HCEC 1CT (cell line): Measurements from ENCODE around the gene CSTF3.
A peak's percentile ranks its signal among the peaks of the same experiment; 100 is the strongest.
"Not testable (repeated sequence)": the region's sequence is repeated elsewhere in the genome, so short reads cannot be mapped to it uniquely, and the experiment has no call there.

Experiments used
- DNase-seq: peaks from one replicate; pipeline ENCODE4 v3.0.0-alpha.2; 2017

The CSTF3 gene

DNA sequence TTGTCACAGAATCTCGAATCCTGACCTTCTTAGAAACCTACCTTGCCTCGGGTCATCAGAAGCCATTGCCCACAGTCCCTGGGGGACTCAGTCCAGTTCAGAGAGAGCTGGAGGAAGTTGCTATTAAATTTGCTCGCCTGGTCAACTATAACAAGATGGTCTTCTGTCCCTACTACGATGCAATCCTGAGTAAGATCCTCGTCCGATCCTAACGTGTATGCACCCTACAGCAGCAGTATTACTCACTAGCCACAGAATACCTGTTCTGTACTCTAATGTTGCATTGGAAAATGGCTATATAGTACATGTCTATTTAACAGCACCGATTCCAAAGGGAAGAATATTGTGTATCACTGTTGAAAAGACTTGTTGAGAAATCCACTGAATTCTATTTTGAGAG, 88.8 kb downstream of the CSTF3 start:
- DNase-seq = no peak

DNA sequence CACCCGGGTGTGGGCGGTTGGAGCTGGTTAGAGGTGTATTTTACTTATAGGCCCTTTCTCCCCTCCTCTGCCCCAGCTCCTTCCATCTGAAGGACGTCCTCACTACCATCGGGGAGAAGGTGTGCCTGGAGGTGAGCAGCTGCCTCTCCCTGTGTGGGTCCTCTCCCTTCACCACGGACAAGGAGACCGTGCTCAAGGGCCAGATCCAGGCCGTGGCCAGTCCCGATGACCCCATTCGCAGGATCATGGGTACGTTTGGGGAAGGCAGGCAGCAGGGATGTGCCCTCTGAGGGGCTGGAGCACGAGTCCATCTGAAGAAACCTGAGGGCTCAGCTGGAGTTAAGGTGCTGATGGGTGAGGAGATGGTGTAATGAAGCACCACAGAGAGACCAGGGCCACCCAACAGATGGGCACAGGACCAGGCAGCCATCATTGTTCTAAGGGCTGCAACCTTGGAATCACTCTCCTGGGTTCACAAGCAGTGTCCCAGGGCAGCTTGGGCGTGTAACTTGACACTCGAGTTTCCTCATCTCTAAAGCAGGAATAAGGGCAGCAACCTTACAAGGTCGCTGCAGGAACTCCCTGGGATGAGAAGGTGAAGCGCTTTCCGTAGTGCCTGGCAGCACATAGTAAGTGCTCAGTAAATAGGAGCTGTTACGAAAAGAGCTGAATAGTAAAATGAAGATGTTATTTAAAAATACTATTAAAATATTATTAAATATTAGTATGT, 92.5 kb downstream of the CSTF3 start:
- no peak for DNase-seq

DNA sequence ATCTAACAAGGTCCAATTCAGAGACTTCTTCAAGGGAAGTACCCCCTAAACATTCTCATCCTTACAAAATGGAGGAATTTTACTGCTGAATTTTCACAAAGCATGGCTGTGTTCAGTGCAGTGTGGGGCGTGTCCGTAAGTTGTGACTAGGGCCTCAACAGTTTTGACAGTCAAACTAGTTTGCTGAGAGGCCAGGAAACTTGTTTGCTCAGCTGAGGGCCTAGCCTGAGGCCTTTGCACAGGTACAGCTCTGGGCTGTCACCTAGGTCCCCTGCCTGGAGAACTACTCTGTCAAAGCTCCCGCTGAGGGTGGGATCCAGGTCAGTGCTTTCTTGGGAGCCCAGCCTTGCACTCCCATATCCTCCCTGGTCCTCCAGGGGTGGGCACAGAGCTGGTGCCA, 94.0 kb downstream of the CSTF3 start:
- DNase-seq = no peak

DNA sequence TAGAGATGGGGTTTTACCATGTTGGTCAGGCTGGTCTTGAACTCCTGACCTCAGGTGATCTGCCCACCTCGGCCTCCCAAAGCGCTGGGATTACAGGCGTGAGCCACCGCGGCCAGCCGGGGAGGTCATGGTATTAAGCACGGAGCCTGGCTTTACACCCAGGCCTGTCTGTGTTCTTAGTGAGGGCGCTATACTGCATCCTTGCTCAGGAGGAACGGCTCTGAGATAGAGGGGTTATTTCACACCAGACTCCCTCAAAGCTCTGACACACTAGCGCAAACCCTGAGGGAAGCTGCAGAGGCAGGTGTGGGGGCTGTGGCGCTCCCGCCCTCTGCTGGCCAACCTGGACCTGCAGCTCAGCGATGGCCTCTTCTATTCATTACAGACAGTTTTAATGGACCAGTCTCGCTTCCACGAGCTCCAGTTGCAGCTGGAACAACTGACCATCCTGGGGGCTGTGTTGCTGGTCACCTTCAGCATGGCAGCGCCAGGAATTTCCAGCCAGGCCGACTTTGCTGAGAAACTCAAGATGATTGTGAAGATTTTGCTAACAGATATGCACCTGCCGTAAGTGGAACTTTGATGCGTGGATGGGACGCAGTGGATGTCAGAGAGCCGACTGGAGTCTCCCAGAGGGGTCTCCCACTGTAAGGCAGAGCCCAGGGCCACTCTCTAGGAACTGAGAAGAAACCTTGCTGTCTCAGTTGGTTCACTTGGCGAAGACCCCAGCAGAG, 95.7 kb downstream of the CSTF3 start:
- DNase-seq = peak; percentile 50

DNA sequence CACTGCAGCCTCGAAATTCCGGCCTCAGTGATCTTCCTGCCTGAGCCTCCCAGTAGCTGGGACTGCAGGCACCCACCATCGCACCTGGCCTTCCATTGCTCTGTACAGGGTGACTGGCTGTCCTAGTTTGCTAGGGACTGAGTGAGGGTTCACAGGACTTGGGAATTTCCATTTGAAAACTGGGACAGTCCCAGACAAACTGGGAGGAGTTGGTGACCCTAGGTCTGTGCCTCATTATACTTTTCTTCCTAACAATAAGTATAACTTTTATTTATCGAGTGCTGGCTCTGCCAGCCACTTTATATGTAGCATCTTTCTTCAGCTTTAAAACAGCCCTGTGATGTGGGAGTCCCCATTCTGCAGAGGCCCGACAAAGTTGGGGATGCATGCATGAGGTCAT, 96.4 kb downstream of the CSTF3 start:
- no peak for DNase-seq

DNA sequence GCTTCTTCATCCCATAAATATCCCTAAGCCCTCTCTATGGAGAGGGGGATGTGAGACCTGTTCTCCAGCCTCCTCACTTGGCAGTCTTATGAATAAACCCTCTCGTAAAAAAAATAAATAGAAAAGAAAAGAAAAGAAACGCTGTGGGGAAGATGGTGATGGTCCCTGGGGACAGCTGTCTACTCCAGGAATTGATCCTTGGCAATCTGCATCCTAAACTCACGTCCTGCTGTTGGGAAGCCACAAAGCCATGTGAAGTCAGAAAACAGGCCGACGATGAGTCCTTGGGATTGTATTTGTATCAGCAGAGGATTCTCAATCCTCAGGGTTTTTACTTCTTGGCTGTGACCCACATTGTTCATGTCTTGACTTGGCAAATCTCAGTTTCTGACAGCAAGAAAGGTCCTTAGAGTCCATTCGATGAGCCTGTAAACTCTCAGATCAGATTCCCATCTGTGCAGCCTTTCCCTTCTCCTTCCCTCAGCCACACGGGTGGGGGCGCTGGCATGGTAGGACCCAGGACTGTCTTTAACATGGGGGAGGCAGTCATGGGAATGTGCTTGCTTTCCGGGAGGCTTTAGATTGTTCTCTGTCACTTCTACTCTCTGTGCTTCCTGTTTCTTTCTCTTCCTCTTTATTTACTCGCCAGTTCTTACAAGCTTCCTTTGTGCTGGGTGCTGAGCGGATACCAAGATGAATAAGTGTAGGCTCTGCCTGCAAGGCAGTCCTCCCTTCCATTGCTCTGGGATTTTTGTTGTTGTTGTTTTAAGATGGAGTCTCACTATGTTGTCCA, 97.1 kb downstream of the CSTF3 start:
- no peak for DNase-seq

DNA sequence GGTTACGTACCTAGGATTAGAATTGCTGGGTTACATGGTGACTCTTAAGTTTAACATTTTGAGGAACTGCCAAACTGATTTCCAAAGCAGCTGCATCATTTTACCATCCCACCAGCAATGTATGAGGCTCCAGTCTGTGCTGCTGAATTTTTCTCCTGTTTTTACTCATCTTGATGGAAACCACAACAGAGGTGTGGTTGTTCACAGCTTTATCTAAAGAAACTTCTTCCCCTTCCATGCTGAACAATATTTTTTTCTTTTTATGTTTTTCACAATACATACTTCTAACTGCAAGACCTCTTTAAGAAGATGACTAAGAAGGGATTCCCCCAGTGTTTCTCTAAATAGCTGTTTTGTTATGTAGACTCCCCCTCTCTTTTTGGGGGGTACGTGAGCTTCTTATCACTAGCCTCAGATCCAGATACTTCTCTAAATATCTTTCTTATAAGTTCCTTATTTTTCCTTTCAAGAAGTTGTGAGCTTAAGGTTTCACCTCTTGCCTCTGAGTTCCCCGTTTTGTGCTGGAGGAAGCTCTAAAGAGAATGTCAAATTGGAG, 97.9 kb downstream of the CSTF3 start:
- peak; percentile 45 for DNase-seq

DNA sequence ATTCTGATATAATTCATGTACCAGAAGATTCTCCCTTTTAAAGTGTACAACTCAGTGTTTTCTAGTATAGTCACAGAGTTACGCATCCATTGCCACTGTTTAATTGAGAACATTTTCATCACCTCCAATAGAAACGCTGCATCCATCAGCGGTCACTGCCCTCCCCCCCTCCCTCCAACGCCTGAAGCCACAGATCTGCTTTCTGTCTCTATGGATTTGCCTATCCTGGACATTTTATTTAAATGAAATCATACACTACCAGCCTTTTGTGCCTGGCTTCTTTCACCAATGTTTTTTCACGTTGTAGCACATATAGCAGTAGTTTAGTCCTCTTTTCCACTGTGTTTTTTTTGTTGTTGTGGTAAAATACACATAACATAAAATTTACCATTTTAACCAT, 99.1 kb downstream of the CSTF3 start:
- no peak for DNase-seq

DNA sequence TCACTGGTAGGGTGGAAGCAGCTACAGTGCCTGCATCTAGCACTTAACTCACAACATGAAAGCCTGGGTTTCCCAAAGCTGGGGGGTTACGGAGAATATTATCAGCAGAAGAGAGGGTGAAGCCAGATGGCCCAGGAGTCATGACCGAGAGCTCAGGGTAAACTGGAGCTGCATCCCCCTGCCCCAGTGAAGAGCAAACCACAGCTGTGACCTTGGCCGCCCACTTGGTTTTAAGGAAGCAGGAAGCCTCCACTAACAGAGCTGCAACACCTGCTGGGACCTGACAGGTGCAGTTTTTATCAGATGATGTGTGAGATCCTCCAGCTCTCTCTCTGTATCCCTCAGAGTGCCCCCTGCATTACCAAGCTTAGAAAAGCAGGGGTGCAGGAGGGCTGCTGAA, 101.0 kb downstream of the CSTF3 start:
- DNase-seq = no peak

DNA sequence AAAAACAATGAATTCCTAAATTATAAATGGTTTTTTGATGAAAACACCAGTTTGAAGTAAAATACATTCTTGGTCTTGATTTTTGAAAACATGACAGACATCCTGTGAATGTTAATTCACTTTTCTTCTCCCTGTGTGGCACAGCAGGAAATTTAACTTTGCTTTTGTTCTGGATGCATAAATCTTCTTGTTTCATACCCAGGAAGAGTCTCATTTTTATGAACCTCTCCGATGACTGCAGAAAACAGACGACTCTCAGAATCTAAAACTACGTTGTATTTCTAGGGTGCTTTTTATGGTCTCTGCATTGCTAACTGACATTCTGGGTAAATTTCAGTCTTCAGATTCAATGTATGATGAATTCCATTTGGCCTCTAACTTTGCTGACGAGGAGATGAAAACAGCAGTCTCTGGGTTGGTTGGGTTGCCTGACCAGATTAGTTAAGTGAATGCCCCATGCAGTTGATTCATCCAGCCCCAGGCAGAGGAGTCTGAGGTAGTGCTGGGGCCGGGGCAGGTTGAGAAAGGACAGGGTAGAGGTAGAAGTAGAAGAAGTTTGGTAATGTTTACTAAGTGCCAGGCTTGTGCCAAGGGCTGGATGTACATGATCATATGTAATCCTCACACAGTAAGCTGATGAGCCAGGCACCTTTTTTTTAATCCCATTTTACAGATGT, 101.8 kb downstream of the CSTF3 start:
- DNase-seq = no peak

DNA sequence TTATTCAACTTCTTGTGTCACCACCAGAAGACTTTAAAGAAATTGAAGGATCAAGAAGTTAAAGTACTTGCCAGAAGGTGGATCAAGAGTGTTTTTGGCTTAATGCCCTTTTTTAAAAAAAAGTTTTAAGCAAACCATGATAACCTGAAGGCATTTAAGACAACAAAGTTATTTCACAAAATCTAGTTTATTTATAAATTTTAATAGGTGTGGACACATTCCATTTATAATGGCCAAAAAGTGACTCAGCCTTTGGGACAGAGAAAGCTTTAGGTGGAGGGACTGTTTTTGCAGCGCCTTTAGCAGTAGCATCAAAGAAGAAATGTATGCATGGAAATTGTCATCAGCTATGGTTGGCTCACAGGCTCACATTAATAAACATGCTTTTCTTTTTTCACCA, 104.0 kb downstream of the CSTF3 start:
- no peak for DNase-seq

DNA sequence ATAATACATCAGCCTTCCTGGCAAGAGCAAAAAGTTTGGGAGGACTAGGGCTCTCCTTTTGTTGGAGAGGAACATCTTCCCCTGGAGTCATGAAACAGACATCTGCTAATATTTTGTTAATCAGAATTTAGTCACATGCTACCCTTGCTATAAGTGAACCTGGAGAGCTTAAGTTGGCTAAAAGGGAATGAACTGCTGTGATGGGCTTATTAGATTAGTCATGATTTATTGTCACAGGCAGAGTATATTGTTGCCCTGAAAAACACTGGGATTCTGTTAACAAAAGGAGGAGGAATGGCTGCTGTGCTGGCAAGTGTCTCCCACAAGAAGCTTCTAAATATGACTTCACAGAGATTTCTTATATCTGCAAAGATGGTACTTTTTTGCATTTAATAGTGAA, 105.9 kb downstream of the CSTF3 start:
- DNase-seq = no peak

DNA sequence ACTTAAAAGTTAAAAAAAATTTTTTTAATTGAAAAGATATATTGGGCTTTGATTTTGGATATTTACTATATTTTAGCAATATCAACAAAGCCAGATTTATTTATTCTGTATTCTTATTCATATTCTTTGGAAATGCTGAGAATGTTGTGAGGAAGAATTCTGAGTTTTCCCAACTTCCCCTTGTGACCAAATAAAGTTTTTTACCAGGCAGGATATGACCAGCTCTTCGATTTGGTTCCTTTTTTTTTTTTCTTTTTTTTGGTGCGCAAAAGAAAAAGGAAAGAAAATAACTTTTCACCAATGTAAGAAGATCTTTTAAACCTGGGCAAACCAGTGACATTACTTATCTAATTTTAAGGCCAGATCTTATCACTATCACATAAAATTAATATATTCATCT, 109.0 kb downstream of the CSTF3 start:
- DNase-seq = no peak

DNA sequence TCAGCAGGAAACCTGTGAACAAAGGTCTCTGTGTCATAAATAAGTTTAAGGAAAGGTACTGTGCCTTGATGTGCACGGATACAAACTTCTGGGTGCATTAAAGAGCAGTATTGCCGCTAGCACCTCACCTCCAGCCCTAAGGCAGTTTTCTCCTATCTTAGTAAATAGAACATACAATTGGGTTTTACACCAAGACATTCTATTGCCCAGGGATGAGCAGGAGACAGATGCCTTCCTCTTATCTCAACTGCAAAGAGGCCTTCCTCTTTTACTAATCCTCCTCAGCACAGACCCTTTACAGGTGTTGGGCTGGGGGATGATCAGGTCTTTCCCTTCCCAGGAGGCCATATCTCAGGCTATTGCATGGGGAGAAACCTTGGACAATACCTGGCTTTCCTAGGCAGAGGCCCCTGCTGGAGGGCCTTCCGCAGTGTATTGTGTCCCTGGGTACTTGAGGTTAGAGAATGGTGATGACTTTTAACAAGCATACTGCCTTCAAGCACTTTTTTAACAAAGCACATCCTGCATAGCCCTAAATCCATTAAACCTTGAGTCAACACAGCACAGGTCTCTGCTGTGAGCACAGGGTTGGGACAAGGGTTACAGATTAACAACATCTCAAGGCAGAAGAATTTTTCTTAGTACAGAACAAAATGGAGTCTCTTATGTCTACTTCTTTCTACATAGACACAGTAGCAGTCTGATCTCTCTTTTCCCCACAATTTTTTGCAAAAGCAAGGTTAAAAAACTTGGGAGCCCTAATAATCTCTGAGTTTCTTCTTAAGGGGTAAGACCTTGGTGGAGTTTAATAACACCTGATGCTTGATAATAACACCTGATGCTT, 111.5 kb downstream of the CSTF3 start:
- not testable (repeated sequence) for DNase-seq

DNA sequence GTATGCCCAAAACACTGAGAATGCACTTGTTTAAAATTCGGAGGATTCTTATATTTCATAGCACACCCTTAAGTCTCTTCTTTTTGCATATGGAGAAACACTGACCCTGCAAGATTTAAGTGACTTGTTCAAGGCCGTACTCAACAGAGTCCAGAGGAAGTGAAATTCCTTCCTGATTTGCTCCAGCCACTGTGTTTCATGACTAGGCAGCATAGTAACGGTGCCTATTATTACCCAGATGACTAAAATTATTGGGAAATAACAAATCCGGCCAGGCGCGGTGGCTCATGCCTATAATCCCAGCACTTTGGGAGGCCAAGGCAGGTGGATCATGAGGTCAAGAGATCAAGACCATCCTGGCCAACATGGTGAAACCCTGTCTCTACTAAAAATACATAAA, 112.6 kb downstream of the CSTF3 start:
- DNase-seq = not testable (repeated sequence)

DNA sequence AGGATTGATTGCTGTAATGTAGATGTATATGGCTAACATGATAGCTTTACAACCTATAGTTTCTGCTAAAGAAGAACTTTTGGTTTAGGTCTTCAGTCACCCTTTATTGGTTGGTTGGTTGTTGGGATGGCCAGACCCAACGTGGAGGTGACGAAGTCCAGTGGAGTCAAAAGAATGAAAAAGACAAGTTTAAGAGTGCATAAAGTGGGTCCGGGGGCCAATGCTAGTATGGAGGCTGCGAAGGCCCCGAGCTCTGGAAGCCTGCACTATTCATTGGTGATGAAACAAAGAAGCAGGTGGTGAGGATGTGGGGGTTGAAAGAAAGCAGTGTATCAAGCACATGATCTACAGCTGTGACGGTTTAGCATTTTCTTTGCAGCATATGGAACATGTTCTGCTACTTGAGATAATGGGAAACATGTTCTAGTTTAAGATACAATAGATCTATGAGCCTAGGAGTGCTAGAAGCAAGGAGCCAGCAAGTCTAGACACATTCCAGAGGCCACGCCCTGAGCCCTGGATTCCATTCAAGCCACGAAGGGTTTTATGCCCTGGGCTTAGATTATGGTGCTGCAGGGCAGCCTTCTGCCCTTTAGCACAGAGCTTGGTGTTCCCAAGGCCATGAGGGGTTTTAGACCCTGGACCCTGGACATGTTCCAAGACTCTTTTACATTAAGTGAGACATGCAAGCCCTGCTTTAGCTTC, 115.6 kb downstream of the CSTF3 start:
- DNase-seq = no peak

DNA sequence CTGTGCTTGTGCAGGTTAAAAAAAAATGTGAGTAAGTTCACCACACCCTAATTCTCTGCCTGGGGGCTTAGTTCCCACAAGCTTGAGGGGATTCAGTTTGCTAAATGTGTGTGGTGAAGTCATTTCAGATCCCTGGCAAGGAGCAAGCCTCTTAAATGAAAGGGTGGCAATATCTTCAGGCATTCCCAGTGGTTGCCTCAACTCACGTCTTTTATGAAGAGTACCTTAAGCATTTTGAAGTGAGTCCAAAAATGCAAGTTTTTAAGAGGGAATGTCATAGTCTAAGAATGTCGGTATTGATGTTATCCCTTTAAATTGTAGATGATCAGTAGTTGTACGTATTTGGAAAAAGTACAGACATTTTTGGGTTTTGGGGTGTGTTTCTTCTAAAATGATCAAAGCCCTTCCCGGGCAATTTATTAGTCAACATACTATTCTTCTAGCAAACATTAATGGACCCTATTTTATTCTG, 117.0 kb downstream of the CSTF3 start:
- DNase-seq = peak; percentile 45

DNA sequence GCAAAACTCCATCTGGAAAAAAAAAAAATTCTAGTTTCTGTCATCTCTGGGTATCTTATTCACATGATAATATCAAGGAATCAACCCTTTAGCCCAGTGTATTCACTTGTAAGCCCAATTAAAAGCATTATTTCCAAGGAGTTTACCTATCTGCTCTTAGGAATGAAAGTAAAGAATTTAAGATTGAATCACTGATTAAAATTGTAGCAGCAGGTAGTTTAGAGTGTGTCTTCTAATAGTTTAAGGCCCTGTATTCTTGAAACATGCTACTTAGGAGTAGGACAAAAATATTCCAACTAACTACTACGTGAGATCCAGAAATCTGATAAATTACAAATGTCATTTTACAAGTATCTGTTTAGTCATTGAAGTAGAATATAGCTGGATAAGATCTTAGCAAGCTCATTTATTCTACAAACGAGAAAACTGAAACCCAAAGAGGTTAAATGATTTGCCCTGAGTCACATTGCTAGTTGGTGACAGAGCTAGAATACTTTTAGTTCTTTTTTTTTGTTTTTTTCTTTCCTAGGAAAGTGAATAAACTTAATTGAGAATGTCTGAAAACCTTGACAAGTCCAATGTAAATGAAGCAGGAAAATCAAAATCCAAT, 118.0 kb downstream of the CSTF3 start:
- DNase-seq = no peak

DNA sequence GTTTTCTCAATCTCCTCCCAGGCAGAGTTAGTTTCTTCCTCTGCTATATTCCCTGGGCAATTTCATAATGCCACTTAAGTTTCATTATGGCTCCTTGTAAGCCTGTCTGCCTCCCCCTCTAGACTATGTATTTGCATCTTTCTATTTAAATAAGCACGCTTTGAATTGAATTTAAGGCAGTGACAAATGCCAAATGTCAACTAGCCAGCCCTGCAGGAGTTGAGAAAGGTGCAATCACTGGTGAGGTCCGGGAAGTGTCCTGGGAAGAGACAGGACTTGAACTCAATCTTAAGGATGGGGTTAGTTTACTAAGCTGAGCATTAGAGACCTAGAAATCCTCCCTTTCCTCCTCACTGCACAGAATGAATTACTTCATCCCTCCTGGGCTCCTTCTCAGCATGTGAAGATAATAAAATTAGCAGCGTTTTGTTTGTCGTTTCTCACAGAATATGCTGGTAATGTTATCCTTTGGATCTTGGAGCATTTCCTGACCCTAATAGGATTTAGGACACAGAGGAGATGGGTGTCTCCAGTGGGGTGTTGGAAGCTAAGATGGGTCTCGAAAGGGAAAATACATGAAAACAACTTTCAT, 120.3 kb downstream of the CSTF3 start:
- no peak for DNase-seq
